KOPT-K1 (cell line): ENCODE data around the gene OPN3.

Experiments
- H3K27ac ChIP-seq: fragments of 200-600 bp; sonication (generic); 2 replicates; pipeline ENCODE4 v1.5.1; 2016; ENCODE audit warnings: antibody characterized with exemption, mild to moderate bottlenecking, low read depth, low read length; ENCODE audit not compliant: poor library complexity, severe bottlenecking
- H3K36me3 ChIP-seq: fragments of 200-600 bp; sonication (generic); 2 replicates; pipeline ENCODE4 v1.5.1; 2017; ENCODE audit warnings: antibody characterized with exemption, mild to moderate bottlenecking, low read length, moderate library complexity; ENCODE audit not compliant: insufficient read depth
- H3K9me3 ChIP-seq: fragments of 200-600 bp; sonication (generic); 2 replicates; pipeline ENCODE4 v1.5.1; 2017; ENCODE audit warnings: antibody characterized with exemption, low read length, mild to moderate bottlenecking; ENCODE audit not compliant: insufficient read depth, poor library complexity, severe bottlenecking

OPN3 gene

GRCh38 chr1:241596633-241597032 is 43.5 kb downstream of the OPN3 start:
- Histone ChIP-seq H3K27ac (no peak overlapping the region), H3K36me3 (0 out of 2 replicates have a peak, but pooled peaks cover 4% of the 10 kb centered on the region)

GRCh38 chr1:241593186-241593585 is 47.0 kb downstream of the OPN3 start:
- no peaks in the 10 kb centered on the region for H3K9me3 ChIP-seq
- no peak overlapping the region for H3K27ac ChIP-seq
- 0 out of 2 replicates have a peak, but pooled peaks cover 4% of the 10 kb centered on the region for H3K36me3 ChIP-seq

More at GRCh38 chr1:241596633-241597032, 43.5 kb downstream of the OPN3 start:
- H3K9me3 ChIP-seq, result no peaks in the 10 kb centered on the region

DNA sequence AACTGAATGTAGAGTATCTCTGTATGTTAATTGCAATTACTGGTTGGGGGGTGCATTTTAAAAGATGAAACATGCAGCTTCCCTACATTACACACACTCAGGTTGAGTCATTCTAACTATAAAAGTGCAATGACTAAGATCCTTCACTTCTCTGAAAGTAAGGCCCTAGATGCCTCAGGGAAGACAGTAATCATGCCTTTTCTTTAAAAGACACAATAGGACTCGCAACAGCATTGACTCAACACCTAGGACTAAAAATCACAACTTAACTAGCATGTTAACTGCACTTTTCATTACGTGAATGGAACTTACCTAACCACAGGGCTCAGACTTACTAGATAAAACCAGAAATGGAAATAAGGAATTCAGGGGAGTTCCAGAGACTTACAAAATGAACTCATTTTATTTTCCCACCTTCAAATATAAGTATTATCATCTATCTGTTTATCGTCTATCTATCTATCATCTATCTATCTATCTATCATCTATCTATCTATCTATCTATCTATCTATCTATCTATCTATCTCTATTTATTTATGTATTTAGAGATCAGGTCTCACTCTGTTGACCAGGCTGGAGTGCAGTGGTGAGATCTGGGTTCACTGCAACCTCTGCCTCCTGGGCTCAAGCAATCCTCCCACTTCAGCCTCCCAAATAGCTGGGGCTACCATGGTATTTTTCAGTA is 47.8 kb downstream of the OPN3 start:
- no peak overlapping the region for H3K27ac ChIP-seq
- H3K36me3 ChIP-seq, result 0 out of 2 replicates have a peak, but pooled peaks cover 4% of the 10 kb centered on the region
- no peaks in the 10 kb centered on the region for H3K9me3 ChIP-seq

DNA sequence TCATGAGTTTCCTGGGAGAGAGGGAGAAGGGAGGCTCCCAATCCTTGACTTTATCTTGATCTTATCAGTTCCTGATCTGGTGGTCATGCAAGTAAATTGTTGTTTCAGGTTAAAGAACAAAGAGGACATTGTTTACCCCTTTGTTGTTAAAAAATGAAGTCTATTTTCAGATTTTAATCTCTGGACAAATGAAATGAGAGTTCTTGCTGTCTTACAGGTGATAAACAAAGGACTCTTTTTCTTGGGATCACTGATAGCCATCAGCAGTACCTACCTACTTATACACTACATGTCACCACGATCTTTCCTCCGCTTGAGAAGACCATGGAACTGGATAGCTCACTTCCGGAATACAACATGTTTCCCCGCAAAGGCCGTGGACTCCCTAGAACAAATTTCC is 48.4 kb downstream of the OPN3 start:
- H3K36me3 ChIP-seq, result 0 out of 2 replicates have a peak, but pooled peaks cover 4% of the 10 kb centered on the region
- no peak overlapping the region for H3K27ac ChIP-seq
- H3K9me3 ChIP-seq, result no peaks in the 10 kb centered on the region

GRCh38 chr1:241591317-241591716 is 48.9 kb downstream of the OPN3 start:
- Histone ChIP-seq H3K9me3 (no peaks in the 10 kb centered on the region), H3K27ac (no peak overlapping the region), H3K36me3 (0 out of 2 replicates have a peak, but pooled peaks cover 4% of the 10 kb centered on the region)

- H3K9me3 ChIP-seq, result no peaks in the 10 kb centered on the region
- no peak overlapping the region for H3K27ac ChIP-seq
- H3K36me3 ChIP-seq, result 0 out of 2 replicates have a peak, but pooled peaks cover 4% of the 10 kb centered on the region
Observed at GRCh38 chr1:241590719-241591118, 49.5 kb downstream of the OPN3 start.

DNA sequence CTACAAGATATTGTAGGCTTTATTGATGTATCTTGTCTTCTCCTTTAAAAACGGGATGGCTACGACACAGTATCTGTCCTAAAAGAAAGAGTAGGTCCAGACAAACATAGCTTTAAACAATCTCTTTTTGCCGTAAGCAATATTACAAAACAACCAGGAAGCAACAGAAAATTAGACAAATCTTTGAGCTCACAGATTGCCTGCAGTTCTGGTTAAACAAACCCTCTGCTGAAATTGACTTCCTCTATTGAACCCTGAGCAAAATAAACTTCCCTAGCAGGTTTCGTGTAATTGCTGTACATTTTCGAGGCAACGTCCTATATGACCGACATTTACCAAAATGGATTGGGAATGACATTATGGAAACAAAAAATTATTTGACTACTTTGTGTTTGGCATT is 50.6 kb downstream of the OPN3 start:
- H3K36me3 ChIP-seq, result 0 out of 2 replicates have a peak, but pooled peaks cover 4% of the 10 kb centered on the region
- H3K27ac ChIP-seq, result no peak overlapping the region
- no peaks in the 10 kb centered on the region for H3K9me3 ChIP-seq

- no peaks in the 10 kb centered on the region for H3K9me3 ChIP-seq
- H3K36me3 ChIP-seq, result no peaks in the 10 kb centered on the region
Observed at GRCh38 chr1:241586905-241587512, 53.2 kb downstream of the OPN3 start.

GRCh38 chr1:241582921-241583321 is 57.2 kb downstream of the OPN3 start:
- no peak overlapping the region for H3K27ac ChIP-seq
- no peaks in the 10 kb centered on the region for H3K9me3 ChIP-seq
- H3K36me3 ChIP-seq, result no peaks in the 10 kb centered on the region

More at GRCh38 chr1:241586905-241587512, 53.2 kb downstream of the OPN3 start:
- H3K27ac ChIP-seq, result no peak overlapping the region

DNA sequence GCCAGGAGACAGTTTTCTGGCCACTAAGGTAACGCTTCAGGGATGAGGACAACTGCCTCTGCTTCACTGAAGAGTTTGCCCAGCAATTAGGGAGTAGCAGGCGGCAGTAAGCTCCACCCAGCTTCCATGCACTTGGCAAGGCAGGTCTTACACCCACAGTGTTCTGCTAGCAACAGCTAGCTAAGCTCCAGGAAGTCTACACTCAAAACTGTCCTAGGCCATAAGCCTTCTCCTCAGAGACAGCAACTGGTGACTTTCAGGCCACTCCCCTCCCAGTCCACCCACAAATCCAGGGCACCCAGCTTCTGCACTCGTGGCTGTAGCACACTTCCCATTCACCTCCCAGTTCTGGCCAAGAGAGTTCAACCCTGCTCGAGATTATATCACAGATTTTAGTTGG is 60.7 kb downstream of the OPN3 start:
- peaks cover 10% of the 10 kb centered on the region for H3K9me3 ChIP-seq
- H3K27ac ChIP-seq, result no peak overlapping the region
- H3K36me3 ChIP-seq, result no peaks in the 10 kb centered on the region

GRCh38 chr1:241574154-241574553 is 66.0 kb downstream of the OPN3 start:
- Histone ChIP-seq H3K36me3 (no peaks in the 10 kb centered on the region), H3K27ac (no peak overlapping the region)

DNA sequence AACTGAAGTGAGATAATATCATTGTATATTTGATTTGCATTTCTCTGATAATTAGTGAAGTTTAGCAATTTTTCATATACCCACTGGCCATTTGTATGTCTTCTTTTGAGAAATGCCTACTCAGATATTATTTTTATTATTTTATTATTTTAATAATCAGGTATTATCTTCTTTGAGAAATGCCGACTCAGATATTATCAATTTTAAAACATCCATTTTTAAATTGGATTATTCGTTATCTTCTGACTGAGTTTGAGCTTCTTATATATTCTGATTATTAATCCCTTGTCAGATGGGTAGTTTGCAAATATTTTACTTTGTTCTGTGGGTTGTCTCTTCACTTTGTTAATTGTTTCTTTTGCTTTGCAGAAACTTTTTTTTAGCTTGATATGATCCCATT is 70.3 kb downstream of the OPN3 start:
- Histone ChIP-seq H3K27ac (no peak overlapping the region), H3K9me3 (no peaks in the 10 kb centered on the region), H3K36me3 (no peaks in the 10 kb centered on the region)

More at GRCh38 chr1:241574154-241574553, 66.0 kb downstream of the OPN3 start:
- H3K9me3 ChIP-seq, result peaks cover 10% of the 10 kb centered on the region

DNA sequence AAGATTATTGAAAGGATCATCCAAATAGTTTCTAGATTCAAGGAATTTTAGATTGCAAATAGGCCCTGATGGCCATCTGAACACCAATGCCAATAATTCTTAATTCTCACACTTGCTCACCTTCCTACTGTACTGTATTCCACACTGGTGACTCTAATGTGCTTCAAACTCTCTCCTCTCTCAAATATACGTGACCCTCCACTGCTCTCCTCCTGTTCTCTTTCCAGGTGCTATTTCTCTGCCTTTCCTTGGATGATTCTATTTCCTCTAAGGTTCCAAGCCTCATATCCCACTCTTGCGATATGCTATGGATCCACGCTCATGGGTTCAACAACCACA is 79.4 kb downstream of the OPN3 start:
- Histone ChIP-seq H3K36me3 (no peaks in the 10 kb centered on the region), H3K27ac (no peak overlapping the region), H3K9me3 (no peaks in the 10 kb centered on the region)

- H3K27ac ChIP-seq, result no peak overlapping the region
- H3K36me3 ChIP-seq, result no peaks in the 10 kb centered on the region
- H3K9me3 ChIP-seq, result no peaks in the 10 kb centered on the region
Observed at GRCh38 chr1:241560146-241560848, 79.9 kb downstream of the OPN3 start.

DNA sequence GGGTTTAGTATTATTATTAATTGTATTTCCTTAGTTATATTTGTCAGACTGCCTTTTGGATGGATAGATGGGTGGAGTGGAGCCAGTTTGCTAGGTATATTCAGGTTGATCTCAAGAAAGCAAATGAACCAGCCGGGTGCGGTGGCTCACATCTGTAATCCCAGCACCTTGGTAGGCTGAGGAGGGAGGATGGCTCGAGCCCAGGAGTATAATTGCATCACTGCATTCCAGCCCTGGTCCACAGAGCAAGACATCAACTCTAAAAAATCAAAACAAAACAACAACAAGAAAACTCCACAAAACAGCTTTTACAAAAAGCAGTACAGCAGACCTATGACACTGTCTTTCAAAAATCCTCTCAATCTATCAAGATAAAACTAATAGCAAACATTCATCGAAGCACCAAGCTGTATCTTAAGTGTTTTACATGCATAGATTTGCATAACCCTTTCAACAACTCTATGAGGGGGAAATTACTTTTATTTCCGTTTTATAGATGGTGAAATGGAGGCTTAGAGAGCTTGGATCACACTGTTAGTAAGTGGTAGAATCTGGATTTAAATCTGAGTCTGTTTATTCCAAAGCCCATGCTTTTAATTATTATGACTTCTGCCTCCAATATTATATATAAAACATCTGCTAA is 82.5 kb downstream of the OPN3 start:
- Histone ChIP-seq H3K27ac (no peak overlapping the region), H3K36me3 (no peaks in the 10 kb centered on the region), H3K9me3 (no peaks in the 10 kb centered on the region)
